ENCODE results near the gene COX19. TPM values are rescaled to one million over a fixed set of nuclear protein-coding genes. Genes with fewer than 3 reads are reported as not detected.
A peak's percentile ranks its signal among the peaks of the same experiment; 100 is the strongest.

COX19 gene
- total RNA-seq, 1 experiment from 2014 or later, result 14.4 TPM

DNA sequence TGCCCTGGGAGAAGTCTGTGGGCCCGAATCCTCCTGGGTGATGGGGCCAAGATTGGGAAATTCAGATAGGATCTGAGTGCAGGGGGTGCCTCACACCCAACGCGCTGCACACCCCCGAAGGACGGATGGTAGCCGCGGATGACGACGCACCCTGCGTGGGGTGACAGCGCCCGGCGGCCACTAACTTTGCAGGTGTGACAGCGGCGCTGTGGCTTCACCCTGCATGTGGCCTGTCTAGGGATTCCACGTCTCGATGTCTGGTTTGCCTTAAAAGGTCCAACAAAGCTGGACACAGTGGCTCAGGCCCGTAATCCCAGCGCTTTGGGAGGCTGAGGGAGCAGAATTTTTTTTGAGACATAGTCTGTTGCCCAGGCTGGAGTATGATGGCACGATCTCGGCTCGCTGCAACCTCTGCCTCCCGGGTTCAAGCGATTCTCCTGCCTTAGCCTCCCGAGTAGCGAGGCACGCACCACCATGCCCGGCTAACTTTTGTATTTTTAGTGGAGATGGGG is 39.4 kb downstream of the COX19 start:
- no peak for TF ChIP-seq TCF7L2 (IDR thresholded peaks at IDR 0.05; ENCODE audit: low read depth, low read length)
- intact Hi-C loops (cut with micrococcal nuclease; ENCODE audit: unreplicated experiment), result no loop called here
- Histone ChIP-seq H3K27ac (ENCODE audit: low read length) (no peak overlapping the region), H3K4me1 (ENCODE audit: control insufficient read depth, insufficient read depth, low read length) (peaks cover 6% of the 10 kb centered on the region), H3K4me3 (ENCODE audit: low read depth in 2 of 2, low read length in 2 of 2) (no peak overlapping the region), H3K27me3 (ENCODE audit: control insufficient read depth, insufficient read depth, low read length) (peaks cover 5% of the 10 kb centered on the region; the same call in 1 of the 2 replicates), H3K36me3 (ENCODE audit: control insufficient read depth, insufficient read depth, low read length) (no peaks in the 10 kb centered on the region), H3K9me3 (ENCODE audit: control insufficient read depth, insufficient read depth, low read depth, low read length) (peaks cover 8% of the 10 kb centered on the region; the same call in 1 of the 2 replicates)
- BruUV-seq (replicated peaks), result no TSS peak
- POLR2A ChIA-PET, result no interaction called here
- in situ Hi-C loops (cut with HindIII; ENCODE audit: low pct_unique_long_range_greater_than_20kb, low sequenced_read_pairs), result no loop called here
- ATAC-seq, result peak; percentile 24
- DNase-seq (ENCODE audit: low read depth, low spot score), result no peak
- CTCF ChIA-PET, result no interaction called here

DNA sequence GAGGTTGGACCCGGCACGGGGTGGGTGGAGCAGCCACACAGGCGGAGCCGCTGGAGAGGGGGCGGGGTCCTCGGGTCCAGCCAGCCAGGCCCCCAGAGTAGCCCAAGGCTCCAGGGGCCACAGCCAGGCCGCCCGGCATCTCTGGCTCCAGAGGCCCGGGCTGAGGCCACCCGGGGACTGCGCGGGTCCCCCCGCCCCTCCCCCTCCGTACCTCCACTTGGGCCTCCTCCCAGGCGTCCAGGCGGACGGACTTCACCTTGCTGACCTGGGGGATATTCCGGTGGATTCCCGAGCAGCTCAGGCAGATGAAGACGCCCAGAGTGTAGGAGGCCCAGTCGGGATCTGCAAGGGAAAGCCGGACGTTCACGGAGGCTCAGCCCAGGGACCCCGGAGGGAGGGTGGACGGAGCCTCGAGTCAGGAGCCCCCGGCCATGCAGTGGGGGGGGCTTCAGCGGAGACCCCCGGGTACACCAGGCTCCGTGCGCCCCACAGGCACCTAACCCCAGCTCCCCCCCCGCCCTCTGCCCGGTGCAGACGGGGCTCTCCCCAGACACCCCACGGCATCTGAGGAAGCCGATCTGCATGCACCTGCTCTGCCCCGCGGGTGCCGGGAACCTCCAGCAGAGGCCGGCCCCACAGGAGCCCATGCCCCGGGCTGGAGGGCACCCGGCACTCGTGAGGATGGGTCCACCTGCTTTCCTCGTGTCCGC is 40.0 kb downstream of the COX19 start:
- CTCF ChIA-PET, result no interaction called here
- H3K27ac ChIP-seq (ENCODE audit: low read length), result no peak overlapping the region
- intact Hi-C loops (cut with micrococcal nuclease; ENCODE audit: unreplicated experiment), result no loop called here
- ATAC-seq (peak; percentile 48; the same call in 1 of the 2 replicates), DNase-seq (ENCODE audit: low read depth, low spot score) (no peak)
- no TSS peak for BruUV-seq (replicated peaks)
- H3K4me3 ChIP-seq (ENCODE audit: low read depth in 2 of 2, low read length in 2 of 2), result no peak overlapping the region
- peaks cover 6% of the 10 kb centered on the region for H3K4me1 ChIP-seq (ENCODE audit: control insufficient read depth, insufficient read depth, low read length)
- H3K36me3 ChIP-seq (ENCODE audit: control insufficient read depth, insufficient read depth, low read length), result no peaks in the 10 kb centered on the region
- H3K27me3 ChIP-seq (ENCODE audit: control insufficient read depth, insufficient read depth, low read length), result no peaks in the 10 kb centered on the region; the same call in 1 of the 2 replicates
- POLR2A ChIA-PET, result no interaction called here
- in situ Hi-C loops (cut with HindIII; ENCODE audit: low pct_unique_long_range_greater_than_20kb, low sequenced_read_pairs), result no loop called here
- peaks cover 2% of the 10 kb centered on the region; the same call in 1 of the 2 replicates for H3K9me3 ChIP-seq (ENCODE audit: control insufficient read depth, insufficient read depth, low read depth, low read length)
- no peak for TF ChIP-seq SIN3A (IDR thresholded peaks at IDR 0.05; ENCODE audit: borderline replicate concordance, insufficient read depth, low read depth, low read length)
- TF ChIP-seq POLR2AphosphoS5 (IDR thresholded peaks at IDR 0.05; ENCODE audit: low read depth, low read length), result no peak
- TF ChIP-seq, protein P1, sequence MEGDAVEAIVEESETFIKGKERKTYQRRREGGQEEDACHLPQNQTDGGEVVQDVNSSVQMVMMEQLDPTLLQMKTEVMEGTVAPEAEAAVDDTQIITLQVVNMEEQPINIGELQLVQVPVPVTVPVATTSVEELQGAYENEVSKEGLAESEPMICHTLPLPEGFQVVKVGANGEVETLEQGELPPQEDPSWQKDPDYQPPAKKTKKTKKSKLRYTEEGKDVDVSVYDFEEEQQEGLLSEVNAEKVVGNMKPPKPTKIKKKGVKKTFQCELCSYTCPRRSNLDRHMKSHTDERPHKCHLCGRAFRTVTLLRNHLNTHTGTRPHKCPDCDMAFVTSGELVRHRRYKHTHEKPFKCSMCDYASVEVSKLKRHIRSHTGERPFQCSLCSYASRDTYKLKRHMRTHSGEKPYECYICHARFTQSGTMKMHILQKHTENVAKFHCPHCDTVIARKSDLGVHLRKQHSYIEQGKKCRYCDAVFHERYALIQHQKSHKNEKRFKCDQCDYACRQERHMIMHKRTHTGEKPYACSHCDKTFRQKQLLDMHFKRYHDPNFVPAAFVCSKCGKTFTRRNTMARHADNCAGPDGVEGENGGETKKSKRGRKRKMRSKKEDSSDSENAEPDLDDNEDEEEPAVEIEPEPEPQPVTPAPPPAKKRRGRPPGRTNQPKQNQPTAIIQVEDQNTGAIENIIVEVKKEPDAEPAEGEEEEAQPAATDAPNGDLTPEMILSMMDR (IDR thresholded peaks at IDR 0.05), result no peak
- no peak for TF ChIP-seq REST (IDR thresholded peaks at IDR 0.05; ENCODE audit: insufficient read depth in 1 of 2, low read depth in 2 of 2, low read length in 1 of 2)
- no peak for TF ChIP-seq TCF7L2 (IDR thresholded peaks at IDR 0.05; ENCODE audit: low read depth, low read length)

Measured in Panc1 (cell line).